ENCODE measurements around the gene M1AP. TPM values are rescaled to one million over a fixed set of nuclear protein-coding genes. Genes with fewer than 3 reads are reported as not detected.

The M1AP gene
- total and polyA plus RNA-seq, 2 donors from 2014 or later = 0.49 to 3.4 TPM

GRCh38 chr2:74599676-74600075 lies 48.5 kb downstream of the M1AP start:
- intact Hi-C loops (cut with DNase I) = no loop called here
- no peaks in the 10 kb centered on the region for H3K27me3 ChIP-seq (ENCODE audit: control insufficient read depth, insufficient read depth, low read length)
- no peak for DNase-seq
- H3K27ac ChIP-seq (ENCODE audit: low read depth in 2 of 2, low read length in 2 of 2) = no peak overlapping the region
- H3K9ac ChIP-seq (ENCODE audit: low read length in 3 of 3) = no peak overlapping the region
- no peaks in the 10 kb centered on the region for H3K9me3 ChIP-seq (ENCODE audit: control insufficient read depth in 2 of 3, insufficient read depth in 1 of 3, low read length in 3 of 3)
- H3K36me3 ChIP-seq (ENCODE audit: control insufficient read depth in 2 of 3, insufficient read depth in 3 of 3, low read length in 3 of 3) = no peaks in the 10 kb centered on the region
- no peaks in the 10 kb centered on the region for H3K4me1 ChIP-seq (ENCODE audit: control insufficient read depth in 2 of 3, insufficient read depth in 2 of 3, low read depth in 1 of 3, low read length in 3 of 3)
- no peak for FAIRE-seq
- H3K4me3 ChIP-seq (ENCODE audit: low read length in 3 of 3) = no peak overlapping the region
- TF ChIP-seq, protein P1, sequence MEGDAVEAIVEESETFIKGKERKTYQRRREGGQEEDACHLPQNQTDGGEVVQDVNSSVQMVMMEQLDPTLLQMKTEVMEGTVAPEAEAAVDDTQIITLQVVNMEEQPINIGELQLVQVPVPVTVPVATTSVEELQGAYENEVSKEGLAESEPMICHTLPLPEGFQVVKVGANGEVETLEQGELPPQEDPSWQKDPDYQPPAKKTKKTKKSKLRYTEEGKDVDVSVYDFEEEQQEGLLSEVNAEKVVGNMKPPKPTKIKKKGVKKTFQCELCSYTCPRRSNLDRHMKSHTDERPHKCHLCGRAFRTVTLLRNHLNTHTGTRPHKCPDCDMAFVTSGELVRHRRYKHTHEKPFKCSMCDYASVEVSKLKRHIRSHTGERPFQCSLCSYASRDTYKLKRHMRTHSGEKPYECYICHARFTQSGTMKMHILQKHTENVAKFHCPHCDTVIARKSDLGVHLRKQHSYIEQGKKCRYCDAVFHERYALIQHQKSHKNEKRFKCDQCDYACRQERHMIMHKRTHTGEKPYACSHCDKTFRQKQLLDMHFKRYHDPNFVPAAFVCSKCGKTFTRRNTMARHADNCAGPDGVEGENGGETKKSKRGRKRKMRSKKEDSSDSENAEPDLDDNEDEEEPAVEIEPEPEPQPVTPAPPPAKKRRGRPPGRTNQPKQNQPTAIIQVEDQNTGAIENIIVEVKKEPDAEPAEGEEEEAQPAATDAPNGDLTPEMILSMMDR (IDR thresholded peaks at IDR 0.05; ENCODE audit: borderline replicate concordance, extremely low read depth, insufficient read depth) = no peak

DNA sequence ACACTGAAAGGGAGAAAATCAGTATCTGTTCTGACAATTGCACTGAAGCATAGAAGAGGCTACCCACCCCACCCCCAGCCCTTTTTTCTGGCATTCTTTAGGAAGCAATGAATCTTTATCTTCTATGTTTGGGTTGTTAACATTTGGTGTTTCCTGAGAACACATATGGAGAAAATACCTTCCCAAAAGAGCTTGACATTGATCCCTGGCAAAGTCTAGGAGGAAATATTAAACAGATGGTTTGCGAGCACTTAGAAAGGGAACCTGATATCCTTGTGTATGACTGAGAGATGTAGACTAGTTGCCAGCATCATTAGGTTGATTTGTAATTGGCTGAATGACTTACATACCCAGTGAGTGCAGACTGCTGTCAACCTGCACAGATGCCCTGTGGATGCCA lies 50.7 kb downstream of the M1AP start:
- H3K36me3 ChIP-seq (ENCODE audit: control insufficient read depth in 2 of 3, insufficient read depth in 3 of 3, low read length in 3 of 3) = no peaks in the 10 kb centered on the region
- no peak overlapping the region for H3K4me3 ChIP-seq (ENCODE audit: low read length in 3 of 3)
- no peak for DNase-seq
- H3K4me1 ChIP-seq (ENCODE audit: control insufficient read depth in 2 of 3, insufficient read depth in 2 of 3, low read depth in 1 of 3, low read length in 3 of 3) = no peaks in the 10 kb centered on the region
- TF ChIP-seq, protein P1 (IDR thresholded peaks at IDR 0.05; ENCODE audit: borderline replicate concordance, extremely low read depth, insufficient read depth) = no peak
- no peak overlapping the region for H3K9ac ChIP-seq (ENCODE audit: low read length in 3 of 3)
- intact Hi-C loops (cut with DNase I) = no loop called here
- no peaks in the 10 kb centered on the region for H3K9me3 ChIP-seq (ENCODE audit: control insufficient read depth in 2 of 3, insufficient read depth in 1 of 3, low read length in 3 of 3)
- H3K27me3 ChIP-seq (ENCODE audit: control insufficient read depth, insufficient read depth, low read length) = no peaks in the 10 kb centered on the region
- no peak for FAIRE-seq
- H3K27ac ChIP-seq (ENCODE audit: low read depth in 2 of 2, low read length in 2 of 2) = no peak overlapping the region

GRCh38 chr2:74596584-74596983 lies 51.5 kb downstream of the M1AP start:
- H3K36me3 ChIP-seq (ENCODE audit: control insufficient read depth in 2 of 3, insufficient read depth in 3 of 3, low read length in 3 of 3) = no peaks in the 10 kb centered on the region
- no peaks in the 10 kb centered on the region for H3K4me1 ChIP-seq (ENCODE audit: control insufficient read depth in 2 of 3, insufficient read depth in 2 of 3, low read depth in 1 of 3, low read length in 3 of 3)
- DNase-seq (no peak), FAIRE-seq (no peak)
- no peak overlapping the region for H3K27ac ChIP-seq (ENCODE audit: low read depth in 2 of 2, low read length in 2 of 2)
- no peaks in the 10 kb centered on the region for H3K9me3 ChIP-seq (ENCODE audit: control insufficient read depth in 2 of 3, insufficient read depth in 1 of 3, low read length in 3 of 3)
- no peak overlapping the region for H3K9ac ChIP-seq (ENCODE audit: low read length in 3 of 3)
- TF ChIP-seq, protein P1 (IDR thresholded peaks at IDR 0.05; ENCODE audit: borderline replicate concordance, extremely low read depth, insufficient read depth) = no peak
- intact Hi-C loops (cut with DNase I) = no loop called here
- no peak overlapping the region for H3K4me3 ChIP-seq (ENCODE audit: low read length in 3 of 3)
- H3K27me3 ChIP-seq (ENCODE audit: control insufficient read depth, insufficient read depth, low read length) = no peaks in the 10 kb centered on the region

Measured in kidney (tissue), 14 donors.